Type B pancreatic cell (in vitro differentiated cells): ENCODE measurements around the gene CACNA1C. TPM values are rescaled to one million over a fixed set of nuclear protein-coding genes. Genes with fewer than 3 reads are reported as not detected.

Source experiments
- DNase-seq: peaks from one replicate; pipeline ENCODE4 v3.0.0; 2021; ENCODE audit warnings: mixed read lengths; ENCODE audit not compliant: unreplicated experiment; ENCODE audit errors: extremely low spot score
- H3K27ac Mint-ChIP-seq: 2 replicates; pipeline ENCODE4 v1.8.0; 2021; ENCODE audit warnings: mild to moderate bottlenecking, mixed read lengths
- H3K27me3 Mint-ChIP-seq: 2 replicates; pipeline ENCODE4 v1.8.0; 2021; ENCODE audit warnings: mixed read lengths
- H3K36me3 Mint-ChIP-seq: 2 replicates; pipeline ENCODE4 v1.8.0; 2021; ENCODE audit warnings: mixed read lengths
- H3K4me1 Mint-ChIP-seq: one replicate; pipeline ENCODE4 v1.8.0; 2021; ENCODE audit warnings: mixed read lengths; ENCODE audit not compliant: unreplicated experiment
- H3K4me3 Mint-ChIP-seq: 2 replicates; pipeline ENCODE4 v1.8.0; 2021; ENCODE audit warnings: mild to moderate bottlenecking, mixed read lengths
- H3K9me3 Mint-ChIP-seq: 2 replicates; pipeline ENCODE4 v1.8.0; 2021; ENCODE audit warnings: mixed read lengths
- total RNA-seq: library from RNA; stranded (reverse); gene quantifications from 2 replicates; pipeline ENCODE4 v1.2.1, GENCODE V29; 2021; ENCODE audit warnings: low replicate concordance
- TF ChIP-seq, protein P1 (sequence below): fragments of 200-600 bp; sonication (generic); conservative IDR thresholded peaks from 2 replicates; pipeline ENCODE4 v1.5.0; 2021; ENCODE audit warnings: antibody characterized with exemption, mild to moderate bottlenecking

CACNA1C gene
- total RNA-seq, 1 donor from 2014 or later = 14.3 TPM

- peaks cover 17% of the 10 kb centered on the region for H3K36me3 Mint-ChIP-seq
- peaks cover 3% of the 10 kb centered on the region for H3K9me3 Mint-ChIP-seq
- peak overlapping the region; percentile 68 for H3K4me3 Mint-ChIP-seq
- peaks cover 3% of the 10 kb centered on the region for H3K27me3 Mint-ChIP-seq
- peaks cover 54% of the 10 kb centered on the region for H3K4me1 Mint-ChIP-seq
- peak overlapping the region; percentile 45 for H3K27ac Mint-ChIP-seq
- TF ChIP-seq, protein P1, sequence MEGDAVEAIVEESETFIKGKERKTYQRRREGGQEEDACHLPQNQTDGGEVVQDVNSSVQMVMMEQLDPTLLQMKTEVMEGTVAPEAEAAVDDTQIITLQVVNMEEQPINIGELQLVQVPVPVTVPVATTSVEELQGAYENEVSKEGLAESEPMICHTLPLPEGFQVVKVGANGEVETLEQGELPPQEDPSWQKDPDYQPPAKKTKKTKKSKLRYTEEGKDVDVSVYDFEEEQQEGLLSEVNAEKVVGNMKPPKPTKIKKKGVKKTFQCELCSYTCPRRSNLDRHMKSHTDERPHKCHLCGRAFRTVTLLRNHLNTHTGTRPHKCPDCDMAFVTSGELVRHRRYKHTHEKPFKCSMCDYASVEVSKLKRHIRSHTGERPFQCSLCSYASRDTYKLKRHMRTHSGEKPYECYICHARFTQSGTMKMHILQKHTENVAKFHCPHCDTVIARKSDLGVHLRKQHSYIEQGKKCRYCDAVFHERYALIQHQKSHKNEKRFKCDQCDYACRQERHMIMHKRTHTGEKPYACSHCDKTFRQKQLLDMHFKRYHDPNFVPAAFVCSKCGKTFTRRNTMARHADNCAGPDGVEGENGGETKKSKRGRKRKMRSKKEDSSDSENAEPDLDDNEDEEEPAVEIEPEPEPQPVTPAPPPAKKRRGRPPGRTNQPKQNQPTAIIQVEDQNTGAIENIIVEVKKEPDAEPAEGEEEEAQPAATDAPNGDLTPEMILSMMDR = no peak
- no peak for DNase-seq
Measured at GRCh38 chr12:2284321-2284813, 231.6 kb downstream of the CACNA1C start.

DNA sequence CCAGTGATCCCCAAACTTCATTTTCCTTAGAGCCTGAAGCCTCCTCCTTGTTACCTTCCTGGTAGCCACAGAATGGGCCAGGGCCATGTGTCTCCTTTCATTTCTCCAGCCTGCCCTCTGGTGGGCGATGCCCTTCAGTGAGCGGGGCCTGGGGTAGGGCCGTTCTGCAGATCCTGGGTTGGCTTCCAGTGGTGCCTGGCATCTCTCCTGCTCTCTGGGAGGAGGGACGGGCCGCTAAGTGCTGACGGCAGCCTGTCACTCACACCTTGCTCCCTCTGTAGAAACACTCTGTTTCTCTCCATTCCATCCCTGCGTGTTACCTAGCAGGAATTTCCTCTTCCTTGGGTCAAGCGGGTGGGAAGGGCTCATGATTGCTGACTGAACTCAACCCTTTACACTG is 232.1 kb downstream of the CACNA1C start:
- Mint-ChIP-seq H3K9me3 (peaks cover 3% of the 10 kb centered on the region), H3K27me3 (peaks cover 8% of the 10 kb centered on the region), H3K4me1 (peaks cover 58% of the 10 kb centered on the region), H3K36me3 (peaks cover 17% of the 10 kb centered on the region), H3K4me3 (peak overlapping the region; percentile 12), H3K27ac (peak overlapping the region; percentile 45)
- TF ChIP-seq, protein P1 = peak; percentile 83
- peak; percentile 80 for DNase-seq

DNA sequence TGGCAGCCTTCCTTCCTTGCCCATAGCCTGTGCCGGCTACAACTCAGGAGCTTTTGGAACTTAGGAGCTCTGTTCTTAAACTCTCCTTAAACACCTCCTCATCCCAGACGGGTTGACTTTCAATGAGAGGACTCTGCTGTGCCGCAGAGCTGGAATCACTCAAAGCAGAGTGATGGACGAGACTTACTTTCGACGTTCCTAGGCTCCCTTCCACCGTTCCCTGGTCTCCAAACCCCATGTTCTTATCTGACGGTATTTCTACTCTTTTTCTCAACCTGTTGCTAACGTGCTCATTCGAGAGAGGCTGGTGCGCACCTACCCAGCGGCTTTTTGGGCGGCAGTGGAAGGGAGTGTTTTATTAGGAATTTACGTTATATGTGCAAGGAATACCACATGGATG is 232.7 kb downstream of the CACNA1C start:
- peaks cover 17% of the 10 kb centered on the region for H3K36me3 Mint-ChIP-seq
- peak overlapping the region; percentile 12 for H3K4me3 Mint-ChIP-seq
- no peak for DNase-seq
- TF ChIP-seq, protein P1 = no peak
- H3K27ac Mint-ChIP-seq = peak overlapping the region; percentile 78
- H3K27me3 Mint-ChIP-seq = peaks cover 8% of the 10 kb centered on the region
- H3K4me1 Mint-ChIP-seq = peaks cover 58% of the 10 kb centered on the region
- peaks cover 3% of the 10 kb centered on the region for H3K9me3 Mint-ChIP-seq

- Mint-ChIP-seq H3K4me3 (peak overlapping the region; percentile 12), H3K4me1 (peaks cover 58% of the 10 kb centered on the region), H3K27ac (peak overlapping the region; percentile 78), H3K27me3 (peaks cover 9% of the 10 kb centered on the region), H3K36me3 (peaks cover 12% of the 10 kb centered on the region), H3K9me3 (peaks cover 6% of the 10 kb centered on the region)
- DNase-seq = no peak
- TF ChIP-seq, protein P1 = no peak
Measured at GRCh38 chr12:2286047-2286446, 233.3 kb downstream of the CACNA1C start.

- H3K4me3 Mint-ChIP-seq = peak overlapping the region; percentile 12
- TF ChIP-seq, protein P1 = no peak
- peaks cover 8% of the 10 kb centered on the region for H3K36me3 Mint-ChIP-seq
- DNase-seq = no peak
- peak overlapping the region; percentile 78 for H3K27ac Mint-ChIP-seq
- H3K27me3 Mint-ChIP-seq = peaks cover 13% of the 10 kb centered on the region
- peaks cover 8% of the 10 kb centered on the region for H3K9me3 Mint-ChIP-seq
- peaks cover 58% of the 10 kb centered on the region for H3K4me1 Mint-ChIP-seq
Measured at GRCh38 chr12:2286461-2287131, 233.8 kb downstream of the CACNA1C start.
